WI38 (cell line): ENCODE data around the gene EHMT2.
A peak's percentile ranks its signal among the peaks of the same experiment; 100 is the strongest.
"Not testable (repeated sequence)": the region's sequence is repeated elsewhere in the genome, so short reads cannot be mapped to it uniquely, and the experiment has no call there.

ENCODE experiments used
- H3K4me3 ChIP-seq: 2 replicates; pipeline ENCODE4 v1.5.1; 2011; ENCODE audit warnings: low read depth, mild to moderate bottlenecking, control low read depth, low read length
- TF ChIP-seq, protein P1 (sequence below): IDR thresholded peaks from 2 replicates; pipeline ENCODE4 v1.5.1; 2012; ENCODE audit warnings: low read depth, mild to moderate bottlenecking, control low read depth, low read length

The EHMT2 gene

DNA sequence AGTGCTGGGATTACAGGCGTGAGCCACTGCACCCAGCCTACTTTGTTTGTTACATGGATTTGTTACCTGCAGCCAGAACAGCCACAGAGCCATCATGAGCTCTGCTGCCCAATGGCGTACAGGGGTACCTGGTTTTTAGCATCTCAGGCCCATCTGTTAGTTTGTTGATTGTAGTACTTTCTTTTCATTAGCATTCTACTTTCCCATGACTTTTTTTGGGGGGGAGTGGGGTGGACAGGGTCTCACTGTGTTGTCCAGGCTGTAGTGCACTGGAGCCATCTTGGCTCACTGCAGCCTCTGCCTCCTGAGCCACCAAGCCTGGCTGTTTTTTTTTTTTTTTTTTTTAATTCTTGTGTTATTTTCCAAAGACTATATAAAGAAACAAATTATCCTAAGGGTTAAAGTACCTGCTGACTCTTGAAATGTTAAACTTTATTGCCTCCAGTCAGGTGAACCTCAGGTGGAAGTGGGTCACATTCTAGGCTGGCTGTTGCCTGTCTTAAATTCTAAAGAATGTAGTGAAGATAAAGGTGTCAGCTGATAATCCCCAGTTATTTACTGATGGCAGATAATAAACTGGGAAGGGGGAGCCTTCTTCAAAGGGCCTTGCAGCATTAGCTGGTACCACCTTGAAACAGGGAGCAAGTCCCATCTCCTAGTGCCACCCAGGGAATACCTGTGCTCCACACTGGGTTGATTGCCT, 50.1 kb downstream of the EHMT2 start:
- TF ChIP-seq, protein P1, sequence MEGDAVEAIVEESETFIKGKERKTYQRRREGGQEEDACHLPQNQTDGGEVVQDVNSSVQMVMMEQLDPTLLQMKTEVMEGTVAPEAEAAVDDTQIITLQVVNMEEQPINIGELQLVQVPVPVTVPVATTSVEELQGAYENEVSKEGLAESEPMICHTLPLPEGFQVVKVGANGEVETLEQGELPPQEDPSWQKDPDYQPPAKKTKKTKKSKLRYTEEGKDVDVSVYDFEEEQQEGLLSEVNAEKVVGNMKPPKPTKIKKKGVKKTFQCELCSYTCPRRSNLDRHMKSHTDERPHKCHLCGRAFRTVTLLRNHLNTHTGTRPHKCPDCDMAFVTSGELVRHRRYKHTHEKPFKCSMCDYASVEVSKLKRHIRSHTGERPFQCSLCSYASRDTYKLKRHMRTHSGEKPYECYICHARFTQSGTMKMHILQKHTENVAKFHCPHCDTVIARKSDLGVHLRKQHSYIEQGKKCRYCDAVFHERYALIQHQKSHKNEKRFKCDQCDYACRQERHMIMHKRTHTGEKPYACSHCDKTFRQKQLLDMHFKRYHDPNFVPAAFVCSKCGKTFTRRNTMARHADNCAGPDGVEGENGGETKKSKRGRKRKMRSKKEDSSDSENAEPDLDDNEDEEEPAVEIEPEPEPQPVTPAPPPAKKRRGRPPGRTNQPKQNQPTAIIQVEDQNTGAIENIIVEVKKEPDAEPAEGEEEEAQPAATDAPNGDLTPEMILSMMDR = no peak
- H3K4me3 ChIP-seq = no peak overlapping the region

GRCh38 chr6:31844507-31844906, 53.0 kb downstream of the EHMT2 start:
- no peak overlapping the region for H3K4me3 ChIP-seq
- TF ChIP-seq, protein P1 = no peak

DNA sequence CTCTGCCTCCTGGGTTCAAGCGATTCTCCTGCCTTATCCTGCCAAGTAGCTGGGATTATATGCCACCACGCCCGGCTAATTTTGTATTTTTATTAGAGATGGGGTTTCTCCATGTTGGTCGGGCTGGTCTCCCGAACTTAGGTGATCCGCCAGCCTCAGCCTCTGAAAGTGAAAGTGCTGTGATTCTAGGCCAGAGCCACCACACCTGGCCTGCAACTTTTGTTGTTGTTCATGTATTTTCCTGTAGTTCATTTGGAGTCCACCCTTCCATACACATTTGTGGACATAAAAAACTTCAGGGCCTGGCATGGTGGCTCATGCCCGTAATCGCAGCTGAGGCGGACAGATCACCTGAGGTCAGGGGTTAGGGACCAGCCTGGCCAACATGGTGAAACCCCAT, 55.4 kb downstream of the EHMT2 start:
- TF ChIP-seq, protein P1 = no peak
- H3K4me3 ChIP-seq = no peak overlapping the region

DNA sequence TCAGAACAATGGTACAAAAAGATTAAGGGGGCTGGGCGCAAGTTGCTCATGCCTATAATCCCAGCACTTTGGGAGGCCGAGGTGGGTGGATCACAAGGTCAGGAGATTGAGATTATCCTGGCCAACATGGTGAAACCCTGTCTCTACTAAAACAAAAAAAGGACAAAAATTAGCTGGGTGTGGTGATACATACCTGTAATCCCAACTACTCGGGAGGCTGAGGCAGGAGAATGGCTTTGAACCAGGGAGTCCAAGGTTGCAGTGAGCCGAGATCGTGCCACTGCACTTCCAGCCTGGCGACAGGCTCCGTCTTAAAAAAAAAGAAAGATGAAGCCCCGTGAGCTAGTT, 57.7 kb downstream of the EHMT2 start:
- not testable (repeated sequence) for H3K4me3 ChIP-seq

- TF ChIP-seq, protein P1 = no peak
- H3K4me3 ChIP-seq = no peak overlapping the region
Measured at GRCh38 chr6:31838968-31839367, 58.5 kb downstream of the EHMT2 start.

GRCh38 chr6:31838114-31838553, 59.4 kb downstream of the EHMT2 start:
- H3K4me3 ChIP-seq = peak overlapping the region; percentile 91

GRCh38 chr6:31837369-31838113, 60.0 kb downstream of the EHMT2 start:
- TF ChIP-seq, protein P1 = no peak
- peak overlapping the region; percentile 91 for H3K4me3 ChIP-seq

DNA sequence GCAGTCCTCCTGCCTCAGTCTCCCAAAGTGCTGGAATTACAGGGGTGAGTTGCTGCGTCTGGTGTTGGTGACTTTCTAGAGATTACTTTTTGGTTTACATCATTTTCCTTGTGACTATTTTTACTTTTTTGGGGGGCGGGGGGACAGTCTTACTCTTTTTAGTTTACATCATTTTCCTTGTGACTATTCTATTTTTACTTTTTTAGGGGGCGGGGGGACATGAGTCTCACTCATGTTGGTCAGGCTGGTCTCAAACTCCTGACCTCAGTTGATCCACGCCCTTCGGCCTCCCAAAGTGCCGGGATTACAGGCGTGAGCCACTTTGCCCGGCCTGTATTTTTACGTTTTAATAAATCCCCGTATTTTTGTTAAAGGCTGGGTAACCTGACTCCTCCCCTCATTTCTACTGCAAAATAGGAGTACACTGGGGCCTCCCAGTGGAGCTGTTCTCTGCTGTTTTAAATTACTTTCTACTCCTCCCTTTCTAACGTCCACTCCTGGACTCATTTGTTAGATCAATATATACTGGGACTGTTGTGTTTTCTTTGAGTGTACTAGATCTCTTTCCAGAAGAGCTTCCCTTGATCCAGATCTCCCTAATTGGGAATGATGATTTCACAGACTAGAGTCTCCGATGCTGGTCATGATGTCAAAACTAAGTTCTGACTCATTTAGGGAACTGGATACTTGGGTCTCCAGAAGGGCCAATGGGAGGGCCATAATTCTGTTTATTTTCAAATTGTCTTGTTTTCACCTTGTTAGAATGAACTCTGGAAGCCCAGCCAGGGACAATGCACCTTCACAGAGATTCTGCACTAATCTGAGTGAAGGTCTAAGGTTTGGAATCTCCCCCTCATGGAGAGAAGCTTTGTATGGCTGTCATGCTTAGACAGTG, 60.8 kb downstream of the EHMT2 start:
- peak overlapping the region; percentile 91 for H3K4me3 ChIP-seq
- TF ChIP-seq, protein P1 = no peak
